Thoracic aorta (tissue), 2 donors: ENCODE results near the gene MARK3. TPM values are rescaled to one million over a fixed set of nuclear protein-coding genes. Genes with fewer than 3 reads are reported as not detected.
A peak's percentile ranks its signal among the peaks of the same experiment; 100 is the strongest.

Experiments used
- ATAC-seq: fragments of 150-250 bp; one replicate; pipeline ENCODE4 v1.8.0; 2017; ENCODE audit warnings: low read depth; ENCODE audit not compliant: insufficient number of reproducible peaks, low FRiP score
- DNase-seq: peaks from one replicate; pipeline ENCODE4 v3.0.0-alpha.2; 2020; ENCODE audit warnings: low spot score
- H3K27ac ChIP-seq, 2 donors: fragments of 200-600 bp; sonication (generic); 1 replicate in 1 of 2; 2 replicates in 1 of 2; pipeline ENCODE4 v1.5.1; 2016; ENCODE audit warnings: mild to moderate bottlenecking in 2 of 2, moderate library complexity in 2 of 2
- H3K27me3 ChIP-seq: fragments of 200-600 bp; sonication (generic); replicated peaks from 2 replicates; pipeline ENCODE4 v1.6.0; 2016; ENCODE audit warnings: mild to moderate bottlenecking; ENCODE audit not compliant: insufficient read depth
- H3K36me3 ChIP-seq: fragments of 200-600 bp; sonication (generic); one replicate; pipeline ENCODE4 v1.5.1; 2016
- H3K4me1 ChIP-seq, 2 donors: fragments of 200-600 bp; sonication (generic); 1 replicate in 1 of 2; 2 replicates in 1 of 2; pipeline versions ENCODE4 v1.5.1 to v1.6.0; 2016; ENCODE audit warnings: low read depth in 2 of 2, mild to moderate bottlenecking in 1 of 2; ENCODE audit not compliant: control insufficient read depth in 1 of 2
- H3K4me3 ChIP-seq: fragments of 200-600 bp; sonication (generic); 2 replicates; pipeline ENCODE4 v1.5.1; 2016; ENCODE audit warnings: mild to moderate bottlenecking
- H3K9me3 ChIP-seq: fragments of 200-600 bp; sonication (generic); 2 replicates; pipeline ENCODE4 v1.5.1; 2016
- total RNA-seq, 2 donors: library from RNA; depleted of rRNA; stranded (reverse); fragments of >200 nt; gene quantifications; one replicate each; pipeline versions ENCODE4 v1.1.0 to v1.2.3, GENCODE V29; 2016
- TF ChIP-seq, protein P1 (sequence below): fragments of 200-600 bp; sonication (generic); IDR thresholded peaks from one replicate; pipeline ENCODE4 v1.5.1; 2019; ENCODE audit warnings: antibody characterized with exemption

Gene MARK3
- total RNA-seq, 2 donors from 2014 or later, result 77.6 to 133 TPM

GRCh38 chr14:103539056-103539825 lies 154.0 kb downstream of the MARK3 start:
- H3K4me3 ChIP-seq, result no peak overlapping the region
- H3K4me1 ChIP-seq, result peaks cover 48 to 66% of the 10 kb centered on the region in 2 donors
- no peaks in the 10 kb centered on the region for H3K27me3 ChIP-seq
- H3K27ac ChIP-seq, result peak overlapping the region; percentile 63 to 71
- ATAC-seq, result no peak
- TF ChIP-seq, protein P1, sequence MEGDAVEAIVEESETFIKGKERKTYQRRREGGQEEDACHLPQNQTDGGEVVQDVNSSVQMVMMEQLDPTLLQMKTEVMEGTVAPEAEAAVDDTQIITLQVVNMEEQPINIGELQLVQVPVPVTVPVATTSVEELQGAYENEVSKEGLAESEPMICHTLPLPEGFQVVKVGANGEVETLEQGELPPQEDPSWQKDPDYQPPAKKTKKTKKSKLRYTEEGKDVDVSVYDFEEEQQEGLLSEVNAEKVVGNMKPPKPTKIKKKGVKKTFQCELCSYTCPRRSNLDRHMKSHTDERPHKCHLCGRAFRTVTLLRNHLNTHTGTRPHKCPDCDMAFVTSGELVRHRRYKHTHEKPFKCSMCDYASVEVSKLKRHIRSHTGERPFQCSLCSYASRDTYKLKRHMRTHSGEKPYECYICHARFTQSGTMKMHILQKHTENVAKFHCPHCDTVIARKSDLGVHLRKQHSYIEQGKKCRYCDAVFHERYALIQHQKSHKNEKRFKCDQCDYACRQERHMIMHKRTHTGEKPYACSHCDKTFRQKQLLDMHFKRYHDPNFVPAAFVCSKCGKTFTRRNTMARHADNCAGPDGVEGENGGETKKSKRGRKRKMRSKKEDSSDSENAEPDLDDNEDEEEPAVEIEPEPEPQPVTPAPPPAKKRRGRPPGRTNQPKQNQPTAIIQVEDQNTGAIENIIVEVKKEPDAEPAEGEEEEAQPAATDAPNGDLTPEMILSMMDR, result no peak
- DNase-seq, result no peak
- H3K9me3 ChIP-seq, result no peaks in the 10 kb centered on the region
- H3K36me3 ChIP-seq, result no peaks in the 10 kb centered on the region

GRCh38 chr14:103540821-103541708 lies 155.8 kb downstream of the MARK3 start:
- Histone ChIP-seq H3K27ac (peak overlapping the region; percentile 71 to 94), H3K9me3 (no peaks in the 10 kb centered on the region), H3K4me1 (peaks cover 51 to 66% of the 10 kb centered on the region in 2 donors), H3K4me3 (peak overlapping the region; percentile 13), H3K27me3 (no peaks in the 10 kb centered on the region), H3K36me3 (no peaks in the 10 kb centered on the region)
- TF ChIP-seq, protein P1, result no peak
- no peak for DNase-seq
- no peak for ATAC-seq

DNA sequence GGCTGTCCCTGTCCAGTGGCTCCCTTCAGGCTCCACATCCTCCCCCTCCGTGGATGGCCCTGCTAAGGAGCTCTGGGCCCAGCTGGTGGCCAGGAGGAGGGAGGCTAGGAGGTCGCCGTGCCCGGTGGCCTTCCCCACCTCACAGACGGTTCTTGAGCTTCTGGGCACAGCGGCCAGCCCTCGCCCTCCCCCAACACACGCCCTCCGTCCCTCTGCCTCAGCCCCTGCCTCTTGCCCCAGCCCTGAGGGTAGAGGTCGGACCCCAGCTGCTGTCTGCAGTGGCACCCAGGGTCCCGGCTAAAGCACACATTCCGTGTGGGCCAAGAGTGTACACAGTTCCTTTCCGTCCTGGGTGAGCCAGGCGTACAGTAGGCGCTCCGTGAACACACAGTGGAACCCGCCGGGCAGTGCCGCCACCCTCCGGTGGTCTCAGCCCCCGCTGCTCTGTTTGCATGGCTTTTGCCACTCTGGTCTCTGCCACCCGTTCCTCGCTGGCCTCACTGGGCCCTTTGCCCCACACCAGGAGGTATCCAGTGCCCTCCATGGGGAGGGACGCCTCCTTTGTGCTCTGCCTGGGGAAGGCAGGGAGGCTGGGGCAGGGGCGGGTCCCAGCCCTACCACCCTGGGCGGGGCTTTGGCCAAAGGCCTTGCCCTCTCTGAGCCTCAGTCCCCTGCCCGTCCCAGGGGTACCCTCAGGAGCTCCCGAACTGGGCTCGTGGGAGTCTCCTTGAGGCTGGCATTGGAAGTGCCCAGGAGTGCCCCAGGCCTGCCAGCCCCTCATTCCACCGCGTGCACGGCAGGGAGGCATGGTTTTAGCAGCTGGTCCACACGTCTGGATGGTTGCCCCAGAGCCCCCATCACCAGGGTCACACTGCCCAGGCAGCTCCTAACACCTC lies 156.7 kb downstream of the MARK3 start:
- H3K4me1 ChIP-seq, result peaks cover 51 to 74% of the 10 kb centered on the region in 2 donors
- ATAC-seq, result no peak
- H3K9me3 ChIP-seq, result no peaks in the 10 kb centered on the region
- peak overlapping the region; percentile 43 for H3K4me3 ChIP-seq
- H3K27ac ChIP-seq, result peak overlapping the region; percentile 71 to 94
- TF ChIP-seq, protein P1, result no peak
- no peaks in the 10 kb centered on the region for H3K36me3 ChIP-seq
- DNase-seq, result no peak
- H3K27me3 ChIP-seq, result no peaks in the 10 kb centered on the region

GRCh38 chr14:103542605-103543088 lies 157.4 kb downstream of the MARK3 start:
- Histone ChIP-seq H3K4me3 (peak overlapping the region; percentile 43), H3K36me3 (no peaks in the 10 kb centered on the region), H3K27me3 (no peaks in the 10 kb centered on the region), H3K4me1 (peaks cover 51 to 74% of the 10 kb centered on the region in 2 donors), H3K9me3 (no peaks in the 10 kb centered on the region), H3K27ac (peak overlapping the region; percentile 71 to 94)
- no peak for DNase-seq
- TF ChIP-seq, protein P1, result no peak
- no peak for ATAC-seq
